IPS-NIHi11 (cell line): Measurements from ENCODE around the gene CREB5.
A peak's percentile ranks its signal among the peaks of the same experiment; 100 is the strongest.

ENCODE experiments used
- DNase-seq: peaks from one replicate; pipeline ENCODE4 v3.0.0; 2012; ENCODE audit warnings: mixed read lengths, low spot score

Gene CREB5

GRCh38 chr7:28748933-28749584 is 336.7 kb downstream of the CREB5 start:
- no peak for DNase-seq

- DNase-seq = no peak
Observed at GRCh38 chr7:28749638-28750037, 337.3 kb downstream of the CREB5 start.

- peak; percentile 24 for DNase-seq
Observed at GRCh38 chr7:28750981-28751380, 338.7 kb downstream of the CREB5 start.

- no peak for DNase-seq
Observed at GRCh38 chr7:28753613-28754012, 341.3 kb downstream of the CREB5 start.

GRCh38 chr7:28754027-28754426 is 341.7 kb downstream of the CREB5 start:
- DNase-seq = peak; percentile 25

- DNase-seq = no peak
Observed at GRCh38 chr7:28754447-28754846, 342.1 kb downstream of the CREB5 start.

- no peak for DNase-seq
Observed at GRCh38 chr7:28755255-28755654, 342.9 kb downstream of the CREB5 start.

- no peak for DNase-seq
Observed at GRCh38 chr7:28758186-28758585, 345.9 kb downstream of the CREB5 start.

- DNase-seq = no peak
Observed at GRCh38 chr7:28759475-28759971, 347.2 kb downstream of the CREB5 start.

- no peak for DNase-seq
Observed at GRCh38 chr7:28761505-28761904, 349.2 kb downstream of the CREB5 start.

- no peak for DNase-seq
Observed at GRCh38 chr7:28762651-28763050, 350.3 kb downstream of the CREB5 start.

GRCh38 chr7:28766359-28766758 is 354.0 kb downstream of the CREB5 start:
- no peak for DNase-seq

- DNase-seq = no peak
Observed at GRCh38 chr7:28767356-28767755, 355.0 kb downstream of the CREB5 start.

GRCh38 chr7:28768577-28769147 is 356.3 kb downstream of the CREB5 start:
- no peak for DNase-seq

GRCh38 chr7:28771906-28772622 is 359.7 kb downstream of the CREB5 start:
- DNase-seq = no peak

- DNase-seq = no peak
Observed at GRCh38 chr7:28773423-28774145, 361.3 kb downstream of the CREB5 start.

- no peak for DNase-seq
Observed at GRCh38 chr7:28774261-28774988, 362.1 kb downstream of the CREB5 start.

GRCh38 chr7:28776463-28777157 is 364.3 kb downstream of the CREB5 start:
- DNase-seq = no peak

- no peak for DNase-seq
Observed at GRCh38 chr7:28778786-28779185, 366.5 kb downstream of the CREB5 start.

GRCh38 chr7:28779954-28780353 is 367.6 kb downstream of the CREB5 start:
- no peak for DNase-seq

- DNase-seq = no peak
Observed at GRCh38 chr7:28782362-28782761, 370.0 kb downstream of the CREB5 start.
